Heart left ventricle (tissue), 16 donors: ENCODE data around the gene MTREX. TPM values are rescaled to one million over a fixed set of nuclear protein-coding genes. Genes with fewer than 3 reads are reported as not detected.

Experiments used
- ATAC-seq, 4 donors: fragments of 200-7000 bp; cut with Tn5 transposase; one replicate each; pipeline ENCODE4 v1.9.1; 2020 to 2022; ENCODE audit warnings: moderate library complexity in 4 of 4, mild to moderate bottlenecking in 3 of 4, moderate number of reproducible peaks in 1 of 4
- DNase-seq, 5 donors: peaks; one replicate each; pipeline ENCODE4 v3.0.0-alpha.2; 2020
- H3K27ac ChIP-seq, 12 donors: fragments of 200-600 bp; sonication (generic) in 4 of 12; one replicate each; pipeline versions ENCODE4 v1.5.0 to v1.8.0; 2016 to 2022; ENCODE audit warnings: mild to moderate bottlenecking in 2 of 12
- H3K27me3 ChIP-seq, 9 donors: fragments of 200-600 bp; sonication (generic) in 2 of 9; one replicate each; pipeline versions ENCODE4 v1.5.1 to v1.8.0; 2016 to 2022; ENCODE audit warnings: mild to moderate bottlenecking in 3 of 9
- H3K36me3 ChIP-seq, 9 donors: fragments of 200-600 bp; sonication (generic) in 2 of 9; one replicate each; pipeline versions ENCODE4 v1.5.0 to v1.8.0; 2018 to 2022; ENCODE audit warnings: mild to moderate bottlenecking in 2 of 9
- H3K4me1 ChIP-seq, 12 donors: fragments of 200-600 bp; sonication (generic) in 4 of 12; one replicate each; pipeline versions ENCODE4 v1.5.0 to v1.8.0; 2016 to 2022; ENCODE audit warnings: mild to moderate bottlenecking in 3 of 12
- H3K4me3 ChIP-seq, 12 donors: fragments of 200-600 bp; sonication (generic) in 4 of 12; one replicate each; pipeline versions ENCODE4 v1.5.0 to v1.8.0; 2017 to 2022; ENCODE audit warnings: mild to moderate bottlenecking in 9 of 12, moderate library complexity in 4 of 12
- H3K9me3 ChIP-seq, 12 donors: fragments of 200-600 bp; sonication (generic) in 4 of 12; one replicate each; pipeline versions ENCODE4 v1.5.0 to v1.8.0; 2016 to 2022; ENCODE audit warnings: mild to moderate bottlenecking in 1 of 12
- POLR2A ChIP-seq, 2 donors: fragments of 450-650 bp; IDR thresholded peaks; one replicate each; pipeline ENCODE4 v1.6.1; 2017; ENCODE audit warnings: antibody characterized with exemption in 2 of 2, mild to moderate bottlenecking in 2 of 2, moderate library complexity in 2 of 2
- WGBS, 4 donors: extraction: QIAGEN DNeasy Blood & Tissue Kit in 2 of 4; methylation state at CpG; one replicate each; pipeline versions ENCODE4 v1.1.5 to v1.1.7; 2013 to 2018; 5-methylcytosine and 5-hydroxymethylcytosine counted together
- intact Hi-C, 10 donors: fragments of 100-400 bp; cut with DNase I; formaldehyde crosslinking; loops; one replicate each; pipeline versions ENCODE4 v1.11.1 to v1.14.2; 2022
- polyA plus RNA-seq, 2 donors: library from polyadenylated mRNA; stranded (reverse); fragments of 200-250 nt; gene quantifications; one replicate each; pipeline ENCODE4 v1.2.3, GENCODE V29; 2013
- total RNA-seq, 9 donors: library from RNA; depleted of rRNA in 2 of 9; stranded (reverse); fragments of >200 nt in 2 of 9; fragmentation: NEBNext Ultra II Directional in 3 of 9; extraction: Animal tissue kit (Norgen Biotek cat#: 25700) in 3 of 9; gene quantifications; one replicate each; pipeline versions ENCODE4 v1.1.0 to v1.2.4, GENCODE V29; 2016 to 2023
- TF ChIP-seq, protein P1 (sequence below), 12 donors: fragments of 200-600 bp; sonication (generic) in 4 of 12; IDR thresholded peaks; one replicate each; pipeline versions ENCODE4 v1.5.0 to v1.8.0; 2018 to 2022; ENCODE audit warnings: antibody characterized with exemption in 12 of 12, mild to moderate bottlenecking in 5 of 12
- donor health status: ischemic (EF 13 %, LVEDD 7.1; RV severe dilation, severe dysfunction).
- donor health status: healthy with polysubstance abuse.
- donor health status: DM: no; HTN: yes; CAD: no.
- donor health status: DM: no; HTN: no; CAD: no.
- donor health status: ischemic (EF 25% LVEDD 6.9; RV normal size, moderate dysfunction).
- donor health status: ischemic (EF 25% LVEDD 5.7; RV mildly dilated, moderate dysfunction).
- donor health status: healthy.
- donor health status: DM: yes; HTN: yes; CAD: no.
- donor health status: ischemic (EF 35%, LVEDD 5.7; RV mildly dilated, moderate dysfunction).
- donor health status: nonischemic (EF 11% LVEDD 7.7; RV severe dilation, severe dysfunction).
- donor health status: DM: yes; HTN: yes; CAD: no.
- donor health status: PGD.
- donor health status: ischemic (EF 29% LVEDD 5.4; RV normal size, mild dysfunction).
- donor health status: nonischemic (EF 23%, LVEDD 6.1; RV moderate dilation, normal function).

The MTREX gene
- total and polyA plus RNA-seq, 11 donors: 18.4 to 68.8 (median 57.3) TPM

DNA sequence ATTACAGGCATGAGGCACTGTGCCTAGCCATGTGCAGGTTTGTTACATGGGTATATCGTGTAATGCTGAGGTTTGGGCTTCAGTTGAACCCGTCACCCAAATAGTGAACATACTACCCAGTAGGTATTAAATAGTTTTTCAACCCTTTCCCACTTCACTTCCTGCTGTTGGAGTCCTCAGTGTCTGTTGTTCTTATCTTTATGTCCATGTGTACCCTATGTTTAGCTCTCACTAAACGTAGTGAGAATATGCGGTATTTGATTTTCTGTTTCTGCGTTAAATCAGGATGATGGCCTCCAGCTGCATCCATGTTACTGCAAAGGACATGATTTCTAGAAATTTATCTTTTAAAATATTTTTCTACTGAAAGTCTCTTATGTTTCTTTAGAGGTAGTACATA, 17.8 kb downstream of the MTREX start:
- Histone ChIP-seq H3K4me1 (peaks cover 0 to 8% (median 3%) of the 10 kb centered on the region in 12 donors), H3K27me3 (no peaks in the 10 kb centered on the region), H3K36me3 (peaks cover 0 to 76% (median 35%) of the 10 kb centered on the region in 9 donors), H3K4me3 (no peak overlapping the region), H3K27ac (no peak overlapping the region), H3K9me3 (no peaks in the 10 kb centered on the region)
- DNase-seq (no peak), ATAC-seq (no peak)
- intact Hi-C loops: loop anchor here in 2 of 10 donors (2.0 to 10.0 kb wide), 2 partner anchors 373 to 879 kb away; no protein-coding TSS in a partner anchor
- no peak for TF ChIP-seq POLR2A (IDR thresholded peaks at IDR 0.05)
- TF ChIP-seq, protein P1, sequence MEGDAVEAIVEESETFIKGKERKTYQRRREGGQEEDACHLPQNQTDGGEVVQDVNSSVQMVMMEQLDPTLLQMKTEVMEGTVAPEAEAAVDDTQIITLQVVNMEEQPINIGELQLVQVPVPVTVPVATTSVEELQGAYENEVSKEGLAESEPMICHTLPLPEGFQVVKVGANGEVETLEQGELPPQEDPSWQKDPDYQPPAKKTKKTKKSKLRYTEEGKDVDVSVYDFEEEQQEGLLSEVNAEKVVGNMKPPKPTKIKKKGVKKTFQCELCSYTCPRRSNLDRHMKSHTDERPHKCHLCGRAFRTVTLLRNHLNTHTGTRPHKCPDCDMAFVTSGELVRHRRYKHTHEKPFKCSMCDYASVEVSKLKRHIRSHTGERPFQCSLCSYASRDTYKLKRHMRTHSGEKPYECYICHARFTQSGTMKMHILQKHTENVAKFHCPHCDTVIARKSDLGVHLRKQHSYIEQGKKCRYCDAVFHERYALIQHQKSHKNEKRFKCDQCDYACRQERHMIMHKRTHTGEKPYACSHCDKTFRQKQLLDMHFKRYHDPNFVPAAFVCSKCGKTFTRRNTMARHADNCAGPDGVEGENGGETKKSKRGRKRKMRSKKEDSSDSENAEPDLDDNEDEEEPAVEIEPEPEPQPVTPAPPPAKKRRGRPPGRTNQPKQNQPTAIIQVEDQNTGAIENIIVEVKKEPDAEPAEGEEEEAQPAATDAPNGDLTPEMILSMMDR (IDR thresholded peaks at IDR 0.05): no peak
- 89 to 94% (median 90%) methylated on average over 5 of the region's 5 CpGs for WGBS, 4 donors

DNA sequence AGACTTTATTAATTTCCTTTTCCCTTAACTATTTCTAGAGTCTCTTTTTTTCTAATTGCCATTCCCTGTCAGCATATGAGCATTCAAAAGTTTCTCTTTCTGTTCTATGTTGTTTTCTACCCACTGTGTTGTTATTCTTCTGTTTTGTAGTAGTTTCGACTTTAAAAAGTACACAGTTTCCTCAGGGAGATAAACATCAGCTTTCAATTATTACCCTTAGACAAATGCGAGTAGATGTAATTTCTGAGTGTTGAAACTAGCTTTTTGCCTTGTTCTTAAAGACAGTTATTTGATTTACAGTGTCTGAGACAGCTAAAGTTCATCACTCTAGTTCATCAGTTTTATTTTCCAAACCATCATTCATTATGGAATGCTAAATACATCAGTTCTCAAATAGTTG, 19.5 kb downstream of the MTREX start:
- ATAC-seq (no peak), DNase-seq (no peak)
- H3K27ac ChIP-seq: peak overlapping the region in 1 of 12 donors; percentile 4
- H3K9me3 ChIP-seq: no peaks in the 10 kb centered on the region
- WGBS, 4 donors: 53 to 69% (median 61%) methylated on average over 2 of the region's 2 CpGs
- H3K4me3 ChIP-seq: no peak overlapping the region
- intact Hi-C loops: loop anchor here in 1 of 10 donors (10.0 kb wide), 1 partner anchor 878 kb away; no protein-coding TSS in a partner anchor
- H3K27me3 ChIP-seq: no peaks in the 10 kb centered on the region
- H3K4me1 ChIP-seq: peaks cover 0 to 6% (median 0%) of the 10 kb centered on the region in 12 donors
- TF ChIP-seq, protein P1 (IDR thresholded peaks at IDR 0.05): no peak
- TF ChIP-seq POLR2A (IDR thresholded peaks at IDR 0.05): no peak
- H3K36me3 ChIP-seq: peaks cover 0 to 86% (median 49%) of the 10 kb centered on the region in 9 donors

DNA sequence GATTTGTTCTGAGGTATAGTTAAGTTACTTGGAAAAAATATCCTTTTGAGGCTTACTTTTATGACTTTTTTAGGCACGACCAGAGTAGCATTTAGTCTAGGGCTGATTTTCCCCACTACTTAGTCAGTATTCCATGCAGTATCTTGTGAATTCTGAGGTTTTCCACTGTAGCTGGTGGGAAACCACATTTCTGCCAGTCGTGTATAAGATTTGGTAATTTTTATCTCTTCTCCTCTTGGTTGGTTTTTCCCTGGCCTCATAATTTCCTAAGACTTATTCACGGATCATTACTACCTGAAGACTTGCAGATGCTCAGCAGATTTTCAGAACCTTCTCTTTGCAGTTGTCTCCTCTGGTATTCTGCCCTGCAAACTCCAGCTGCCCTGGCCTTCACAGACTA, 23.5 kb downstream of the MTREX start:
- WGBS, 4 donors: 91 to 98% (median 92%) methylated on average over 3 of the region's 3 CpGs
- ATAC-seq (no peak), DNase-seq (no peak)
- Histone ChIP-seq H3K27ac (no peak overlapping the region), H3K4me3 (no peak overlapping the region), H3K27me3 (no peaks in the 10 kb centered on the region), H3K36me3 (peaks cover 0 to 70% (median 57%) of the 10 kb centered on the region in 9 donors), H3K4me1 (peaks cover 0 to 6% (median 0%) of the 10 kb centered on the region in 12 donors), H3K9me3 (no peaks in the 10 kb centered on the region)
- no peak for TF ChIP-seq POLR2A (IDR thresholded peaks at IDR 0.05)
- TF ChIP-seq, protein P1 (IDR thresholded peaks at IDR 0.05): no peak
- intact Hi-C loops: no loop called here

DNA sequence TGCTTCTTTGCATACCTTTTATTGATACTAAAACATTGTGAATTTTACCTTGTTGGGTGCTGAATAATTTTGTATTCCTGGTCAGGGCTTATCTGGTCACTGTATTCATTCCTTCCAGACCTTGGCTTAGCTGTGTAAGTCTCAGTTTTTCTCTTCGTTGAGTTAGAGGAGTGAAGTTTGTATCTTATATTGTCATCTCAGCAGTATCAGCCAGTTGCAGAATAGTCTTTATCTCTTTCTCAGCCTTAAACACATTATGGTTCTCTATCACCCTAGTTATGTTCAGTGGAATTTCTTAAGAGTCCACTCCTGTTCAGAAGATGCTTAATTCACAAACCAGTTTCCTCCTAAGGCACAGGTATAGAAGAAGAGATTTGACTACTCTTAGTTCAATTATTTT, 25.2 kb downstream of the MTREX start:
- no peaks in the 10 kb centered on the region for H3K9me3 ChIP-seq
- ATAC-seq (no peak), DNase-seq (no peak)
- 71 to 79% (median 75%) methylated on average over 1 of the region's 1 CpG for WGBS, 4 donors
- peaks cover 0 to 62% (median 51%) of the 10 kb centered on the region in 9 donors for H3K36me3 ChIP-seq
- H3K4me3 ChIP-seq: no peak overlapping the region
- H3K27ac ChIP-seq: no peak overlapping the region
- peaks cover 0 to 2% (median 0%) of the 10 kb centered on the region in 12 donors for H3K4me1 ChIP-seq
- H3K27me3 ChIP-seq: no peaks in the 10 kb centered on the region
- intact Hi-C loops: no loop called here
- TF ChIP-seq, protein P1 (IDR thresholded peaks at IDR 0.05): no peak
- TF ChIP-seq POLR2A (IDR thresholded peaks at IDR 0.05): no peak
